ENCODE data around the gene CD27. TPM values are rescaled to one million over a fixed set of nuclear protein-coding genes. Genes with fewer than 3 reads are reported as not detected.
A peak's percentile ranks its signal among the peaks of the same experiment; 100 is the strongest.

The CD27 gene
- total RNA-seq, 2 experiments from 2014 or later, result 18.0 to 48.3 TPM

- no peaks in the 10 kb centered on the region for H4K20me1 ChIP-seq (ENCODE audit: insufficient read depth, low read length)
- H3K36me3 ChIP-seq (ENCODE audit: insufficient read depth, low read length), result peaks cover 93% of the 10 kb centered on the region
- peaks cover 57% of the 10 kb centered on the region for H3K4me1 ChIP-seq (ENCODE audit: insufficient read depth, low read length, poor library complexity, severe bottlenecking)
- DNase-seq (ENCODE audit: low spot score), result peak; percentile 96
- CTCF ChIA-PET (ENCODE audit: unreplicated experiment), result interaction anchor here (0.6 to 2.2 kb wide), 5 partner anchors 9 to 36 kb away, joined by 3 to 10 read pairs (median 7); no protein-coding TSS in a partner anchor
- TF ChIP-seq CTCF (conservative IDR thresholded peaks at IDR 0.05; ENCODE audit: low read length), result no peak; the same call in 1 of the 2 replicates
- no peak for TF ChIP-seq EZH2phosphoT487 (IDR thresholded peaks at IDR 0.05; ENCODE audit: borderline replicate concordance, low read depth, low read length)
- H2AFZ ChIP-seq (ENCODE audit: low read length), result no peak overlapping the region
- peak overlapping the region; percentile 93 for H3K27ac ChIP-seq (ENCODE audit: low read depth, low read length, poor library complexity, severe bottlenecking)
- H3K4me2 ChIP-seq (ENCODE audit: low read length), result peak overlapping the region; percentile 80
- no TSS peak for BruUV-seq (replicated peaks)
- H3K9me2 ChIP-seq (ENCODE audit: insufficient read depth, low read length), result no peaks in the 10 kb centered on the region
- POLR2A ChIA-PET, result interaction anchor here (0.5 to 8.2 kb wide), 18 partner anchors 7 to 179 kb away, joined by 3 to 112 read pairs (median 4); partner anchors contain the start of genes CD27, GAPDH, TAPBPL and VAMP1
- no peaks in the 10 kb centered on the region; the same call in 1 of the 2 replicates for H3K79me2 ChIP-seq (ENCODE audit: insufficient read depth, low read depth, low read length)
- peak overlapping the region; percentile 44 for H3K4me3 ChIP-seq (ENCODE audit: low read depth, low read length, poor library complexity, severe bottlenecking)
- intact Hi-C loops (cut with micrococcal nuclease; ENCODE audit: unreplicated experiment), result loop anchor here (1.0 to 5.0 kb wide), 3 partner anchors 14 to 139 kb away; no protein-coding TSS in a partner anchor
- no peaks in the 10 kb centered on the region for H3K9me3 ChIP-seq (ENCODE audit: low read length)
Measured at GRCh38 chr12:6461401-6462233, 16.9 kb downstream of the CD27 start.

GRCh38 chr12:6462234-6462995 lies 17.7 kb downstream of the CD27 start:
- H3K9me3 ChIP-seq (ENCODE audit: low read length), result no peaks in the 10 kb centered on the region
- H3K4me1 ChIP-seq (ENCODE audit: insufficient read depth, low read length, poor library complexity, severe bottlenecking), result peaks cover 57% of the 10 kb centered on the region
- no peaks in the 10 kb centered on the region for H4K20me1 ChIP-seq (ENCODE audit: insufficient read depth, low read length)
- ChIA-PET CTCF (ENCODE audit: unreplicated experiment) (interaction anchor here (0.6 to 1.0 kb wide), 3 partner anchors 33 to 311 kb away, joined by 3 to 7 read pairs (median 3); no protein-coding TSS in a partner anchor), POLR2A (interaction anchor here (0.7 to 8.2 kb wide), 12 partner anchors 8 to 123 kb away, joined by 3 to 112 read pairs (median 7); partner anchors contain the start of genes CD27, GAPDH, TAPBPL and VAMP1)
- TSS peak; percentile 20 for BruUV-seq (replicated peaks)
- no peaks in the 10 kb centered on the region; the same call in 1 of the 2 replicates for H3K79me2 ChIP-seq (ENCODE audit: insufficient read depth, low read depth, low read length)
- H3K27ac ChIP-seq (ENCODE audit: low read depth, low read length, poor library complexity, severe bottlenecking), result peak overlapping the region; percentile 93
- peak overlapping the region; percentile 80 for H3K4me2 ChIP-seq (ENCODE audit: low read length)
- H3K4me3 ChIP-seq (ENCODE audit: low read depth, low read length, poor library complexity, severe bottlenecking), result peak overlapping the region; percentile 24
- H3K36me3 ChIP-seq (ENCODE audit: insufficient read depth, low read length), result peaks cover 93% of the 10 kb centered on the region
- DNase-seq (ENCODE audit: low spot score), result no peak
- intact Hi-C loops (cut with micrococcal nuclease; ENCODE audit: unreplicated experiment), result loop anchor here (5.0 kb wide), 1 partner anchor 140 kb away; no protein-coding TSS in a partner anchor
- H3K9me2 ChIP-seq (ENCODE audit: insufficient read depth, low read length), result no peaks in the 10 kb centered on the region
- no peak overlapping the region for H2AFZ ChIP-seq (ENCODE audit: low read length)
- TF ChIP-seq CTCF (conservative IDR thresholded peaks at IDR 0.05; ENCODE audit: low read length) (no peak), EZH2phosphoT487 (IDR thresholded peaks at IDR 0.05; ENCODE audit: borderline replicate concordance, low read depth, low read length) (no peak)

All from OCI-LY7 (cell line).